Fibroblast of mammary gland (primary cell): ENCODE results near the gene SLC15A3.

Experiments used
- DNase-seq: peaks from one replicate; pipeline ENCODE4 v3.0.0-alpha.2; 2010; ENCODE audit warnings: low read depth
- H3K4me3 ChIP-seq: 2 replicates; pipeline ENCODE4 v1.5.1; 2011; ENCODE audit warnings: low read depth, mild to moderate bottlenecking, low read length, moderate library complexity; ENCODE audit not compliant: control insufficient read depth
- TF ChIP-seq, protein P1 (sequence below): conservative IDR thresholded peaks from 2 replicates; pipeline ENCODE4 v1.5.1; 2011; ENCODE audit warnings: low read depth, low read length, inconsistent platforms; ENCODE audit not compliant: control insufficient read depth, insufficient read depth

Gene SLC15A3

DNA sequence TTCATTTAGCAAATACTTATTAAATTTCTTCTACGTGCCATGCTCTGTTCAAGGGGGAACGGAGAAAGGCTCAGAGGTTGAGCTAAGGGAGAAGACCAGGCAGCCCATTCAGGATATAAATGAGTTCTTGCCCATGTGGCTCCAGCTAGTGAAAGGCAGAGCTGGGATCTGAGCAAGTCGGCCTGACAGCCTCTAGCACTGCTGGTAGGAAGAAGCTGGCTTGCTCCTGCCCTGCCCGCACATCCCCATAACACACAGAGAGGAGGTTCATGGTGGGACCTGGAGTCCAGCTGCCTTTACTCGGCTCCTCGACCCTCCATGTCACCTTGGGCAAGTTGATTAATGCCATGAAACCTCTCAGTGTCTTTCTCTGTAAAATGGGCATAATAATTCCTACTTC lies 2.0 kb downstream of the SLC15A3 start:
- no peak overlapping the region for H3K4me3 ChIP-seq
- DNase-seq: no peak
- TF ChIP-seq, protein P1, sequence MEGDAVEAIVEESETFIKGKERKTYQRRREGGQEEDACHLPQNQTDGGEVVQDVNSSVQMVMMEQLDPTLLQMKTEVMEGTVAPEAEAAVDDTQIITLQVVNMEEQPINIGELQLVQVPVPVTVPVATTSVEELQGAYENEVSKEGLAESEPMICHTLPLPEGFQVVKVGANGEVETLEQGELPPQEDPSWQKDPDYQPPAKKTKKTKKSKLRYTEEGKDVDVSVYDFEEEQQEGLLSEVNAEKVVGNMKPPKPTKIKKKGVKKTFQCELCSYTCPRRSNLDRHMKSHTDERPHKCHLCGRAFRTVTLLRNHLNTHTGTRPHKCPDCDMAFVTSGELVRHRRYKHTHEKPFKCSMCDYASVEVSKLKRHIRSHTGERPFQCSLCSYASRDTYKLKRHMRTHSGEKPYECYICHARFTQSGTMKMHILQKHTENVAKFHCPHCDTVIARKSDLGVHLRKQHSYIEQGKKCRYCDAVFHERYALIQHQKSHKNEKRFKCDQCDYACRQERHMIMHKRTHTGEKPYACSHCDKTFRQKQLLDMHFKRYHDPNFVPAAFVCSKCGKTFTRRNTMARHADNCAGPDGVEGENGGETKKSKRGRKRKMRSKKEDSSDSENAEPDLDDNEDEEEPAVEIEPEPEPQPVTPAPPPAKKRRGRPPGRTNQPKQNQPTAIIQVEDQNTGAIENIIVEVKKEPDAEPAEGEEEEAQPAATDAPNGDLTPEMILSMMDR: no peak

DNA sequence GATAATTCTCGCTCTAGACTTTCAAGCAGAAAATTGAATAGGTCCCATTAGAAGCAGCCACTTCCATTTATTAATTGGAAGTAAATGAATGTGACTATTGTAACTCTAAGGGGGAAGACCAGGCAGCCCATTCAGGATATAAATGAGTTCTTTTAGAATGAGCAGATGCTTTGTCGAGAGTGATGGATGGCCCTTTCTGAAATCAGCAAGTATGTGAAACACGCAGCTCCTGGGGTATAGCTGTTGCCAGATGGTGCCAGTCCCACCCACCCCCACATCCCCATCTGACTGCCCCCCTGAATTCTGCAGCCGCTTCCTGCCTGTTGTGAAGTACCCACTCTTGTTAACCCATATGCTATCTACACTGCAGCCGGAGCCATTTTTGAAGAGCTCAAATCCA lies 3.7 kb downstream of the SLC15A3 start:
- H3K4me3 ChIP-seq: no peak overlapping the region
- TF ChIP-seq, protein P1: no peak
- DNase-seq: no peak

DNA sequence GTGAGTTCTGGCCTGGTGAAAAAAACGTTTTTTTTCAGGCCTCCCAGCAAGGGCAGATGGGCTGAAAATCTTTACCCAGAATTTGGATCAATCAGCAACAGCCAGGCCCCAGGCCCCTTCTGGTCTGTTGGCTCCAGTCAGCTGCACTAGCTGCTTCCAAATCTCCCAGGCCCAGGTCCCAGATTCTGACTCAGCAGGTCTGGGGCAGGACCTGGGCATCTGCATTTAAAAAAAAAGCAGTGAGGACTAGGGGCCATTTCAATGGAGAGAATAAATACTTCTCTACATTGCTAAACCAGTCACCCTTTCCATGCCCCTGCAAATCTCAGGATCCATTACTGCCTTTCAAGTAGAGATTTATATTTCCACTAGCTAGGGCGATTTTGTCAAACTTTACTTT lies 4.3 kb downstream of the SLC15A3 start:
- no peak for DNase-seq
- TF ChIP-seq, protein P1: no peak
- H3K4me3 ChIP-seq: no peak overlapping the region

DNA sequence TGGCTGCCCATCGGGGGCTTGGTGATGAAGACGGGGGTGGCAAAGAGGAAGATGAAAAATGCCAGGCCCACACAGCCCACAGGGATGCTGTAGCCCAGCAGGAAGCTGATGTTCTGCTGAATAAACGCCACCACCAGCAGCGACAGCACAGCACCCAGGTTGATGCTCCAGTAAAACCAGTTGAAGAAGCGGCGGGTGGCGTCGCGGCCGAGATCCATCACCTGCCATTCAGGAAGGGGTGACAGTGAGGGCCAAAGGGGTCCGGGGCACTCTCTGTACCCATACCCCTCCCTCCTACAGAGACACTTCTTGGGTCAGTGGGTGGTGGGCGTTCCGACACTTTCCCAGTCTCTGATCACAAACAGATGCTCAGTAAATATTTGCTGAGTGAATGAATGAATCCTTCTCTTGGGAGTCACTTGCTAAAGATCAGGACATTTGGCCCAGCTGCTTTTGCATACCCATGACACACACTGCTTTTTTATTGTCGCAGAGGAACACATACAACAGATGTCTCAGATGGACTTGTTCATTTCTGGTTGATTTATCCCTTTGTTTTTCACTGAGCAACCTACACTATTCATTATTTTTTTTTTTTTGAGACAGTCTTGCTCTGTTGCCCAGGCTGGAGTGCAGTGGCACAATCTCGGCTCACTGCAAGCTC lies 5.2 kb downstream of the SLC15A3 start:
- no peak for DNase-seq
- TF ChIP-seq, protein P1: no peak
- no peak overlapping the region for H3K4me3 ChIP-seq

DNA sequence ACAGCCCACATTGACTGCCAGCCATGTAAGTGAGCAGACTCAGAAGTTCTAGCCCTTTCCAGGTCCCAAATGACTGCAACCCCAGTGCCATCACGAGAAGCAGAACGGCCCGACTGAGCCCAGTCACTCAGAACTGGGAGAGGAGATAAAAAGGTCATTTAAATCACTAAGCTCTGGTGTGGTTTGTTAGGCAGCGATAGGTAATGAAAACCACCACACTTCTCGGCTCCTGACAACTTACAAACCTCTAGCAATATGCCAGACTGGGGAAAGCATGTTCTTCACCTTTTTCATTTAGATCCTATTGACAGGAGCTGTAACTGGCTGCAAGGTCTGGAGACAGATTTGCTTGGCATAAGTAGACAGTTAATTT lies 6.7 kb downstream of the SLC15A3 start:
- no peak overlapping the region for H3K4me3 ChIP-seq
- no peak for DNase-seq
- TF ChIP-seq, protein P1: no peak

DNA sequence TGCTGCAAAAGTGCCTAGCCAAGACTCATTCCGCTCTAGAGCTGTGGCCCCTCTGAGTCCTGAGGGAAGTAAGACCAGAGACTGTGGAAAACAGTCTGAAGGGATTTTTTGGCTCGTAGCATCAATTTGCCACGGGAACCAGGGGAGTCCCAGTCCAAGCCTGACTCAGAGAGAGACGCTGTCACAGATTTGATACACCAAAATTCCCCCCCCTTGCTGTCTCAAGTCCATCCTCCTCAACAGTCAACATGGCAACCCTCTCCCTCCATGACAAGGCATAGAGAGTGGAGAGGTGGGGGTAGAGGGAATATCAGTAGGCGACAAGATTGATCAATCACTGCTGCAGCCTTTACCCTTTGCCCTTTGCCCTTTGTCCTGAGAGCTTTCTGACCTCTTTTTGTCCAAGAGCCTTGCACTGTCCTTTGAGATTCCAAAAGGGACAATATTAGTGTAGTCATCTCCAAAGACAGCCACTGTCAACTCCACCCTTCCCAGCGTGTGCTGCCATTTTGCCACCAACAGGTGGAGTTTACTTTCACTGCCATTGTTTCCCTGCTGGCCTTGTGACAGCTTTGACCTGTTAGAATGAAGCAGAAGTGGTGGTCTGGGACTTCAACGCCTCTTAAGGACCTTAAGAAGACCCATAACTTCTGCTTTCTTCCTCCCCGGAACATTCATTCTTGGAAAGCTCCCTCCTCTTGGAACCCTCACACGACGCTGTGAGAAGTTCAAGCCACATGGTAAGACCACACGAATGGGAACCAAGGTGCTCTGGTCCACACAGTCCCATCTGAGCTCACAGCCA lies 7.3 kb downstream of the SLC15A3 start:
- no peak overlapping the region for H3K4me3 ChIP-seq
- no peak for DNase-seq
- TF ChIP-seq, protein P1: peak; percentile 25
